HEK293 (cell line): ENCODE data around the gene MYT1.

Experiments used
- CTCF ChIA-PET: fragments of 350-600 bp; formaldehyde crosslinking; extraction: SDS; loops from one replicate; lab custom pipeline; 2021; ENCODE audit warnings: antibody characterized with exemption; lab: Yijun Ruan, JAX
- POLR2A ChIA-PET: fragments of 300-600 bp; formaldehyde crosslinking; extraction: SDS; loops from one replicate; lab custom pipeline; 2020; ENCODE audit warnings: antibody characterized with exemption, inconsistent platforms; lab: Yijun Ruan, JAX
- H3K27ac ChIP-seq: fragments of 200-500 bp; sonication (Bioruptor generic); 2 replicates; pipeline ENCODE4 v1.5.1; 2014; ENCODE audit warnings: low read depth, low read length, control low read depth, inconsistent platforms; ENCODE audit errors: extremely low read depth
- H3K36me3 ChIP-seq, 2 experiments: fragments of 200-500 bp in 1 of 2; sonication (Bioruptor generic) in 1 of 2; 1 replicate in 1 of 2; 2 replicates in 1 of 2; pipeline ENCODE4 v1.5.1; 2014 to 2017; ENCODE audit warnings: inconsistent platforms in 2 of 2, low read length in 2 of 2; ENCODE audit not compliant: control insufficient read depth in 2 of 2, insufficient read depth in 1 of 2
- H3K4me1 ChIP-seq: fragments of 200-500 bp; sonication (Bioruptor generic); 2 replicates; pipeline ENCODE4 v1.5.1; 2014; ENCODE audit warnings: mild to moderate bottlenecking, low read length, inconsistent platforms; ENCODE audit not compliant: control insufficient read depth, insufficient read depth
- H3K4me3 ChIP-seq: 2 replicates; pipeline ENCODE4 v1.5.1; 2011; ENCODE audit warnings: low read depth, mild to moderate bottlenecking, control low read depth, low read length, moderate library complexity
- H3K9me3 ChIP-seq: fragments of 200-500 bp; sonication (Bioruptor generic); 2 replicates; pipeline ENCODE4 v1.5.1; 2014; ENCODE audit warnings: low read depth, low read length, inconsistent platforms; ENCODE audit not compliant: control insufficient read depth, insufficient read depth
- GLIS1 ChIP-seq: fragments of 450-650 bp; formaldehyde crosslinking; IDR thresholded peaks from 2 replicates; pipeline ENCODE4 v1.5.1; 2016; ENCODE audit warnings: missing biosample characterization, missing genetic modification characterization
- IKZF3 ChIP-seq: fragments of 450-650 bp; IDR thresholded peaks from 2 replicates; pipeline ENCODE4 v1.5.0; 2018; ENCODE audit warnings: missing biosample characterization, mild to moderate bottlenecking, missing genetic modification characterization, moderate library complexity
- KLF7 ChIP-seq: fragments of 450-650 bp; formaldehyde crosslinking; IDR thresholded peaks from 2 replicates; pipeline ENCODE4 v1.5.1; 2016; ENCODE audit warnings: missing biosample characterization, missing genetic modification characterization, borderline replicate concordance
- MEIS1 ChIP-seq: sonication (generic); formaldehyde crosslinking; IDR thresholded peaks from 2 replicates; pipeline ENCODE4 v1.8.1; 2022; ENCODE audit warnings: missing genetic modification reagents, mild to moderate bottlenecking, borderline replicate concordance
- SCRT1 ChIP-seq: fragments of 450-650 bp; formaldehyde crosslinking; IDR thresholded peaks from 2 replicates; pipeline ENCODE4 v1.5.1; 2016; ENCODE audit warnings: missing biosample characterization, missing genetic modification characterization, borderline replicate concordance
- TCF7L2 ChIP-seq: IDR thresholded peaks from 2 replicates; pipeline ENCODE4 v1.6.1; 2011; ENCODE audit warnings: low read depth, mild to moderate bottlenecking, inconsistent platforms, low read length, moderate library complexity, borderline replicate concordance
- ZBTB17 ChIP-seq: fragments of 450-650 bp; formaldehyde crosslinking; IDR thresholded peaks from 2 replicates; pipeline ENCODE4 v1.5.1; 2016; ENCODE audit warnings: missing biosample characterization, missing genetic modification characterization
- ZBTB48 ChIP-seq: fragments of 450-650 bp; formaldehyde crosslinking; IDR thresholded peaks from 2 replicates; pipeline ENCODE4 v1.5.1; 2016; ENCODE audit warnings: missing biosample characterization, missing genetic modification characterization
- ZBTB8A ChIP-seq: fragments of 450-650 bp; formaldehyde crosslinking; IDR thresholded peaks from 2 replicates; pipeline ENCODE4 v1.5.1; 2016; ENCODE audit warnings: missing biosample characterization, missing genetic modification characterization
- ZFP69B ChIP-seq: fragments of 450-650 bp; formaldehyde crosslinking; IDR thresholded peaks from 2 replicates; pipeline ENCODE4 v1.5.1; 2016; ENCODE audit warnings: missing biosample characterization, missing genetic modification characterization
- ZNF138 ChIP-seq: fragments of 450-650 bp; formaldehyde crosslinking; IDR thresholded peaks from 2 replicates; pipeline ENCODE4 v1.5.1; 2016; ENCODE audit warnings: missing biosample characterization, missing genetic modification characterization, borderline replicate concordance
- ZNF140 ChIP-seq: fragments of 450-650 bp; formaldehyde crosslinking; IDR thresholded peaks from 2 replicates; pipeline ENCODE4 v1.5.1; 2016; ENCODE audit warnings: missing biosample characterization, missing genetic modification characterization
- ZNF169 ChIP-seq: fragments of 450-650 bp; formaldehyde crosslinking; IDR thresholded peaks from 2 replicates; pipeline ENCODE4 v1.5.1; 2016; ENCODE audit warnings: missing biosample characterization, missing genetic modification characterization
- ZNF223 ChIP-seq: fragments of 450-650 bp; formaldehyde crosslinking; IDR thresholded peaks from 2 replicates; pipeline ENCODE4 v1.5.1; 2016; ENCODE audit warnings: missing biosample characterization, missing genetic modification characterization
- ZNF248 ChIP-seq: fragments of 450-650 bp; formaldehyde crosslinking; IDR thresholded peaks from 2 replicates; pipeline ENCODE4 v1.5.1; 2017; ENCODE audit warnings: missing biosample characterization, missing genetic modification characterization
- ZNF311 ChIP-seq: fragments of 450-650 bp; formaldehyde crosslinking; IDR thresholded peaks from 2 replicates; pipeline ENCODE4 v1.5.1; 2017; ENCODE audit warnings: missing biosample characterization, missing genetic modification characterization, borderline replicate concordance
- ZNF423 ChIP-seq: fragments of 450-650 bp; formaldehyde crosslinking; IDR thresholded peaks from 2 replicates; pipeline ENCODE4 v1.5.1; 2016; ENCODE audit warnings: missing biosample characterization, missing genetic modification characterization
- ZNF514 ChIP-seq: fragments of 450-650 bp; formaldehyde crosslinking; IDR thresholded peaks from 2 replicates; pipeline ENCODE4 v1.5.1; 2016; ENCODE audit warnings: missing biosample characterization, missing genetic modification characterization
- ZNF571 ChIP-seq: fragments of 450-650 bp; formaldehyde crosslinking; IDR thresholded peaks from 2 replicates; pipeline ENCODE4 v1.5.0; 2017; ENCODE audit warnings: missing biosample characterization, missing genetic modification characterization
- ZNF624 ChIP-seq: fragments of 450-650 bp; formaldehyde crosslinking; IDR thresholded peaks from 2 replicates; pipeline ENCODE4 v1.5.1; 2017; ENCODE audit warnings: missing biosample characterization, missing genetic modification characterization
- ZNF768 ChIP-seq: fragments of 450-650 bp; formaldehyde crosslinking; IDR thresholded peaks from 2 replicates; pipeline ENCODE4 v1.5.1; 2018; ENCODE audit warnings: missing biosample characterization, mild to moderate bottlenecking, missing genetic modification characterization
- ZNF791 ChIP-seq: fragments of 450-650 bp; formaldehyde crosslinking; IDR thresholded peaks from 2 replicates; pipeline ENCODE4 v1.5.1; 2016; ENCODE audit warnings: missing biosample characterization, missing genetic modification characterization
- TF ChIP-seq, protein P1 (sequence below): fragments of 450-650 bp; formaldehyde crosslinking; IDR thresholded peaks from 2 replicates; pipeline ENCODE4 v1.5.1; 2016; ENCODE audit warnings: missing biosample characterization, missing genetic modification characterization
- TF ChIP-seq, protein P2 (sequence below): fragments of 450-650 bp; formaldehyde crosslinking; IDR thresholded peaks from 2 replicates; pipeline ENCODE4 v1.5.1; 2016; ENCODE audit warnings: missing biosample characterization, missing genetic modification characterization
- TF ChIP-seq, protein P3 (sequence below): fragments of 450-650 bp; formaldehyde crosslinking; IDR thresholded peaks from 2 replicates; pipeline ENCODE4 v1.5.1; 2017; ENCODE audit warnings: missing biosample characterization, missing genetic modification characterization

The MYT1 gene

DNA sequence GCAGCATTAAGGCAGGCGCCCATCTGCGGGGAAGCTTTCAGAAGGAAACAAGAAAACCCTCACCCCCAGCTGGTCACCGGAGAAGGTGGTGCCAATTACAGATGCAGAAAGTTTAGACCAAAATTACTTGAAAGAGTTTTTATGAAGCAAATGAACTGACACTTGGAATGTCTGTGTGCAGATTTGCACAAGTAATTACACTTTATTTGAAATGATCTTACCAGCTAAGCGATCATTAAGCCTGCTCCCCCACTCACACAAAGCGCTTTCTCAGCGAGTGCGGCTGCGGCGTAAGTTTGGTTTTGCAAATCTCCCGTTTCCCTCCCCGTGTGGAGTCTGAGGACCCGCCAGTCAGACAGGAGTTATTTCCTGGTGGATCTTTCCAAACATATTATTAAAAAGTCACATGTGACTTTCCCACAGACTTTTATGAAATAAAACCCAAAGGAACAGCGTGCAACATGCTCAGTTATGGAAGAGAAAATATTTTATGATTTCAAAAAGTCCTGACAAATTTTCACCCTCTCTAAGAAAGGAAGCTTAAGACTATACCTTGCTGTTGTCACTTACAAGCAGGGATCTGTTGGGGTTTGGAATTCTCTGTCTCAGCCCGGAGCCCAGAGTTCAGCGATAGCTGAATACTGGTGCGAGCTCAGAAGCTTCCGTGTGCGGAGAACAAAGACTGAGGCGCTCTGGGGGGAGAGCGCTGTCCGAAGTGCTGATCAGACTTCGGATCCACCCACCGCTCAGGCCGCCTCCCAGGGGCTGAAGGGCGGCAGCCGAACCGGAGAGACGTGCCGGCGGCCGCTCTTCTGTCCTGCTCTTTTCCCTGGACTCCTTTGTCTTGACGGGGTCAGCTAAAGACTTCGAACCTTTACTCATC lies 2.7 kb upstream of the MYT1 start:
- TF ChIP-seq TCF7L2 (0 out of 2 replicates have a peak, but pooled peaks have one; percentile 33), ZNF140 (tag by site-specific recombination) (no peak), ZNF248 (tag by site-specific recombination) (no peak), ZBTB8A (tag by site-specific recombination) (0 out of 2 replicates have a peak, but pooled peaks have one; percentile 23), GLIS1 (tag by site-specific recombination) (peak; percentile 54), ZBTB17 (peak; percentile 84)
- TF ChIP-seq, protein P1, sequence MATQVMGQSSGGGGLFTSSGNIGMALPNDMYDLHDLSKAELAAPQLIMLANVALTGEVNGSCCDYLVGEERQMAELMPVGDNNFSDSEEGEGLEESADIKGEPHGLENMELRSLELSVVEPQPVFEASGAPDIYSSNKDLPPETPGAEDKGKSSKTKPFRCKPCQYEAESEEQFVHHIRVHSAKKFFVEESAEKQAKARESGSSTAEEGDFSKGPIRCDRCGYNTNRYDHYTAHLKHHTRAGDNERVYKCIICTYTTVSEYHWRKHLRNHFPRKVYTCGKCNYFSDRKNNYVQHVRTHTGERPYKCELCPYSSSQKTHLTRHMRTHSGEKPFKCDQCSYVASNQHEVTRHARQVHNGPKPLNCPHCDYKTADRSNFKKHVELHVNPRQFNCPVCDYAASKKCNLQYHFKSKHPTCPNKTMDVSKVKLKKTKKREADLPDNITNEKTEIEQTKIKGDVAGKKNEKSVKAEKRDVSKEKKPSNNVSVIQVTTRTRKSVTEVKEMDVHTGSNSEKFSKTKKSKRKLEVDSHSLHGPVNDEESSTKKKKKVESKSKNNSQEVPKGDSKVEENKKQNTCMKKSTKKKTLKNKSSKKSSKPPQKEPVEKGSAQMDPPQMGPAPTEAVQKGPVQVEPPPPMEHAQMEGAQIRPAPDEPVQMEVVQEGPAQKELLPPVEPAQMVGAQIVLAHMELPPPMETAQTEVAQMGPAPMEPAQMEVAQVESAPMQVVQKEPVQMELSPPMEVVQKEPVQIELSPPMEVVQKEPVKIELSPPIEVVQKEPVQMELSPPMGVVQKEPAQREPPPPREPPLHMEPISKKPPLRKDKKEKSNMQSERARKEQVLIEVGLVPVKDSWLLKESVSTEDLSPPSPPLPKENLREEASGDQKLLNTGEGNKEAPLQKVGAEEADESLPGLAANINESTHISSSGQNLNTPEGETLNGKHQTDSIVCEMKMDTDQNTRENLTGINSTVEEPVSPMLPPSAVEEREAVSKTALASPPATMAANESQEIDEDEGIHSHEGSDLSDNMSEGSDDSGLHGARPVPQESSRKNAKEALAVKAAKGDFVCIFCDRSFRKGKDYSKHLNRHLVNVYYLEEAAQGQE (tag by site-specific recombination): peak; percentile 98
- Histone ChIP-seq H3K4me3 (no peak overlapping the region), H3K4me1 (no peaks in the 10 kb centered on the region), H3K9me3 (no peaks in the 10 kb centered on the region), H3K36me3 (no peaks in the 10 kb centered on the region), H3K27ac (no peak overlapping the region)
- POLR2A ChIA-PET: no interaction called here
- CTCF ChIA-PET: interaction anchor here (0.5 to 1.2 kb wide), 2 partner anchors 11 to 39 kb away, joined by 3 to 5 read pairs; no protein-coding TSS in a partner anchor

DNA sequence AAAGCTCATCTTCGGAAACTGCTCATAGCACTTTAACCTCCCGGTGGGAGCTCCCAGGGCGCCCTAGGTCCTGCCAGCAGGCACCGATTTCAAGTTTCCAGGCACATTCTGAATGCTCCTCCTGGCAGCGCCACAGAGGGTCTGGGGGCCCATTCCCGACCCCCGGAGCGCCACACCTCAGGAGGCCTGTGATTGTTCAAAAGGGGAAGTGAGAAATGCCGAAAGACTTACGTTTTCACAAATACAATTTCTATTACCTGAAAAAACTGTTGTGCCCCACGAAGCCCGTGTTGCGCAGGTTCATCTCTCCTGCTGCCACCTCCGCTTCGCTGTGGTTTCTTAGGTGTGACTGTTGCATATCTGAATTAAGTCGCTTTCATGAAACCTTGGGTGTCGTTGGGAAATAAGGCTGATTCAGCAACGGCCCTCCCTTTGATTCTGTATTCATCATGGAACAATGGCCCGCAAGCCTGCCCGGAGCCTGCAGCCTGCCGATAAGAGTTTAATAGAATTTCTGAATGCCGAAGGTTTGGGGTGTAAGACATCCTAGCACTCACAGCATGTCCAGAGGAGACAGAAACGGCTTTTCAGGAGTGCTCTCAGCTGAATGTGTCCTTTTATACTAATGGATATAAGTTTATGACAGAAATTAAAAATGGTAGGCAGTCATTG lies 1.9 kb upstream of the MYT1 start:
- Histone ChIP-seq H3K4me3 (no peak overlapping the region), H3K36me3 (no peaks in the 10 kb centered on the region), H3K27ac (no peak overlapping the region), H3K9me3 (no peaks in the 10 kb centered on the region), H3K4me1 (no peaks in the 10 kb centered on the region)
- CTCF ChIA-PET: interaction anchor here (1.0 to 1.2 kb wide), 2 partner anchors 12 to 123 kb away, joined by 3 to 5 read pairs; no protein-coding TSS in a partner anchor
- TF ChIP-seq ZNF571 (tag by site-specific recombination) (no peak), ZNF423 (tag by site-specific recombination) (no peak), ZBTB48 (tag by site-specific recombination) (no peak), TCF7L2 (no peak), ZNF514 (no peak), ZFP69B (tag by site-specific recombination) (no peak), ZNF791 (tag by site-specific recombination) (no peak), ZNF768 (tag by site-specific recombination) (no peak), ZNF138 (tag by site-specific recombination) (no peak), SCRT1 (no peak), MEIS1 (CRISPR knock-in tag) (no peak), ZNF624 (tag by site-specific recombination) (no peak), ZNF169 (tag by site-specific recombination) (no peak), IKZF3 (tag by site-specific recombination) (no peak), KLF7 (tag by site-specific recombination) (no peak), ZNF223 (no peak), ZNF311 (tag by site-specific recombination) (no peak)
- TF ChIP-seq, protein P2, sequence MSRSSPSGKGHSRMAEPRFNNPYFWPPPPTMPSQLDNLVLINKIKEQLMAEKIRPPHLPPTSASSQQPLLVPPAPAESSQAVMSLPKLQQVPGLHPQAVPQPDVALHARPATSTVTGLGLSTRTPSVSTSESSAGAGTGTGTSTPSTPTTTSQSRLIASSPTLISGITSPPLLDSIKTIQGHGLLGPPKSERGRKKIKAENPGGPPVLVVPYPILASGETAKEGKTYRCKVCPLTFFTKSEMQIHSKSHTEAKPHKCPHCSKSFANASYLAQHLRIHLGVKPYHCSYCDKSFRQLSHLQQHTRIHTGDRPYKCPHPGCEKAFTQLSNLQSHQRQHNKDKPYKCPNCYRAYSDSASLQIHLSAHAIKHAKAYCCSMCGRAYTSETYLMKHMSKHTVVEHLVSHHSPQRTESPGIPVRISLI (tag by site-specific recombination): no peak
- TF ChIP-seq, protein P3, sequence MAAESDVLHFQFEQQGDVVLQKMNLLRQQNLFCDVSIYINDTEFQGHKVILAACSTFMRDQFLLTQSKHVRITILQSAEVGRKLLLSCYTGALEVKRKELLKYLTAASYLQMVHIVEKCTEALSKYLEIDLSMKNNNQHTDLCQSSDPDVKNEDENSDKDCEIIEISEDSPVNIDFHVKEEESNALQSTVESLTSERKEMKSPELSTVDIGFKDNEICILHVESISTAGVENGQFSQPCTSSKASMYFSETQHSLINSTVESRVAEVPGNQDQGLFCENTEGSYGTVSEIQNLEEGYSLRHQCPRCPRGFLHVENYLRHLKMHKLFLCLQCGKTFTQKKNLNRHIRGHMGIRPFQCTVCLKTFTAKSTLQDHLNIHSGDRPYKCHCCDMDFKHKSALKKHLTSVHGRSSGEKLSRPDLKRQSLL (tag by site-specific recombination): no peak
- POLR2A ChIA-PET: no interaction called here
